DND-41 (cell line): ENCODE results near the gene PPP1R16B.

Experiments
- EZH2 ChIP-seq: IDR thresholded peaks from 3 replicates; pipeline ENCODE4 v1.6.1; 2012; ENCODE audit warnings: borderline replicate concordance, low read depth, mild to moderate bottlenecking, moderate library complexity, low read length, inconsistent platforms; ENCODE audit not compliant: severe bottlenecking
- TF ChIP-seq, protein P1 (sequence below): IDR thresholded peaks from 2 replicates; pipeline ENCODE4 v1.5.1; 2012; ENCODE audit warnings: borderline replicate concordance, low read length, moderate library complexity, mild to moderate bottlenecking; ENCODE audit not compliant: poor library complexity, severe bottlenecking; ENCODE audit errors: extremely low read depth

DNA sequence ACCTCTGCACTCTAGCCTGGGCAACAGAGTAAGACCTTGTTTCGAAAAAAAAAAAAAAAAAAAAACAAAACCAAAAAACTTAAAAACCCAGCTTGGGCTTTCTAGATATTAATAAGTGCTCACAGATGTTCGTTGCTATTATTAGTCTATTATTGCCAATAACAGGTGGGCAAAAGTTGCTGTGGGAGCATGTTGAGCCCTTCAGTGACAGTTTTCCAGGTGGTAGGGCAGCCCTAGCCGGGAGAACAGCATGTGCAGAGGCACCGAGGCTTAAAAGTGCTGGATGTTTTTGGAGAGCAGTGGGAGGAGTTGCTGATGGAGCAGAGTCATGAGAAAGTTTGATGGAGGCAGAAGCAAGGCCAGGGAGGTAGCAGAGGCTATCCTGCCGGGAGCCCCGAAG, 4.4 kb downstream of the PPP1R16B start:
- TF ChIP-seq, protein P1, sequence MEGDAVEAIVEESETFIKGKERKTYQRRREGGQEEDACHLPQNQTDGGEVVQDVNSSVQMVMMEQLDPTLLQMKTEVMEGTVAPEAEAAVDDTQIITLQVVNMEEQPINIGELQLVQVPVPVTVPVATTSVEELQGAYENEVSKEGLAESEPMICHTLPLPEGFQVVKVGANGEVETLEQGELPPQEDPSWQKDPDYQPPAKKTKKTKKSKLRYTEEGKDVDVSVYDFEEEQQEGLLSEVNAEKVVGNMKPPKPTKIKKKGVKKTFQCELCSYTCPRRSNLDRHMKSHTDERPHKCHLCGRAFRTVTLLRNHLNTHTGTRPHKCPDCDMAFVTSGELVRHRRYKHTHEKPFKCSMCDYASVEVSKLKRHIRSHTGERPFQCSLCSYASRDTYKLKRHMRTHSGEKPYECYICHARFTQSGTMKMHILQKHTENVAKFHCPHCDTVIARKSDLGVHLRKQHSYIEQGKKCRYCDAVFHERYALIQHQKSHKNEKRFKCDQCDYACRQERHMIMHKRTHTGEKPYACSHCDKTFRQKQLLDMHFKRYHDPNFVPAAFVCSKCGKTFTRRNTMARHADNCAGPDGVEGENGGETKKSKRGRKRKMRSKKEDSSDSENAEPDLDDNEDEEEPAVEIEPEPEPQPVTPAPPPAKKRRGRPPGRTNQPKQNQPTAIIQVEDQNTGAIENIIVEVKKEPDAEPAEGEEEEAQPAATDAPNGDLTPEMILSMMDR, result no peak
- TF ChIP-seq EZH2, result no peak
